ENCODE results near the gene PPARGC1A.

- TF ChIP-seq POLR2A (IDR thresholded peaks at IDR 0.05) (no peak), CTCF (IDR thresholded peaks at IDR 0.05) (no peak)
Measured at GRCh38 chr4:23878912-23879732, 10.7 kb downstream of the PPARGC1A start.

Measured in esophagus squamous epithelium (tissue), 4 donors.